Brain pericyte (primary cell): ENCODE results near the gene EFCAB9.
A peak's percentile ranks its signal among the peaks of the same experiment; 100 is the strongest.
"Not testable (repeated sequence)": the region's sequence is repeated elsewhere in the genome, so short reads cannot be mapped to it uniquely, and the experiment has no call there.

Experiments
- DNase-seq: peaks from one replicate; pipeline ENCODE4 v3.0.0-alpha.2; 2012; ENCODE audit warnings: low read depth, low spot score

Gene EFCAB9

GRCh38 chr5:172188033-172188892 lies 5.7 kb upstream of the EFCAB9 start, which contains the start of gene STK10:
Gene STK10 (minus strand): TSS chr5:172188224. CDS start chr5:172188042, 182 bp downstream.
- DNase-seq: no peak

- DNase-seq: peak; percentile 83
Observed at GRCh38 chr5:172188893-172189692, 4.9 kb upstream of the EFCAB9 start.

- no peak for DNase-seq
Observed at GRCh38 chr5:172189693-172190296, 4.2 kb upstream of the EFCAB9 start.

- no peak for DNase-seq
Observed at GRCh38 chr5:172194985-172195774, 1.2 kb downstream of the EFCAB9 start.

- DNase-seq: not testable (repeated sequence)
Observed at GRCh38 chr5:172197775-172198174, 3.8 kb downstream of the EFCAB9 start.

- DNase-seq: no peak
Observed at GRCh38 chr5:172199446-172199845, 5.5 kb downstream of the EFCAB9 start.

GRCh38 chr5:172200476-172200875 lies 6.5 kb downstream of the EFCAB9 start:
- DNase-seq: no peak

GRCh38 chr5:172205984-172206383 lies 12.0 kb downstream of the EFCAB9 start:
- not testable (repeated sequence) for DNase-seq

GRCh38 chr5:172207511-172207910 lies 13.5 kb downstream of the EFCAB9 start:
- DNase-seq: no peak

- DNase-seq: no peak
Observed at GRCh38 chr5:172209714-172210113, 15.7 kb downstream of the EFCAB9 start.

- DNase-seq: no peak
Observed at GRCh38 chr5:172211676-172212075, 17.7 kb downstream of the EFCAB9 start.

GRCh38 chr5:172213126-172213525 lies 19.2 kb downstream of the EFCAB9 start:
- no peak for DNase-seq

- no peak for DNase-seq
Observed at GRCh38 chr5:172216345-172216744, 22.4 kb downstream of the EFCAB9 start.

- no peak for DNase-seq
Observed at GRCh38 chr5:172219296-172219695, 25.3 kb downstream of the EFCAB9 start.

- DNase-seq: no peak
Observed at GRCh38 chr5:172223901-172224873, 30.2 kb downstream of the EFCAB9 start.

GRCh38 chr5:172224996-172225395 lies 31.0 kb downstream of the EFCAB9 start:
- DNase-seq: no peak

- no peak for DNase-seq
Observed at GRCh38 chr5:172229904-172230303, 35.9 kb downstream of the EFCAB9 start.

- no peak for DNase-seq
Observed at GRCh38 chr5:172234031-172234430, 40.1 kb downstream of the EFCAB9 start.

- no peak for DNase-seq
Observed at GRCh38 chr5:172235132-172235780, 41.3 kb downstream of the EFCAB9 start.
